ENCODE measurements around the gene PBX3.

The PBX3 gene

DNA sequence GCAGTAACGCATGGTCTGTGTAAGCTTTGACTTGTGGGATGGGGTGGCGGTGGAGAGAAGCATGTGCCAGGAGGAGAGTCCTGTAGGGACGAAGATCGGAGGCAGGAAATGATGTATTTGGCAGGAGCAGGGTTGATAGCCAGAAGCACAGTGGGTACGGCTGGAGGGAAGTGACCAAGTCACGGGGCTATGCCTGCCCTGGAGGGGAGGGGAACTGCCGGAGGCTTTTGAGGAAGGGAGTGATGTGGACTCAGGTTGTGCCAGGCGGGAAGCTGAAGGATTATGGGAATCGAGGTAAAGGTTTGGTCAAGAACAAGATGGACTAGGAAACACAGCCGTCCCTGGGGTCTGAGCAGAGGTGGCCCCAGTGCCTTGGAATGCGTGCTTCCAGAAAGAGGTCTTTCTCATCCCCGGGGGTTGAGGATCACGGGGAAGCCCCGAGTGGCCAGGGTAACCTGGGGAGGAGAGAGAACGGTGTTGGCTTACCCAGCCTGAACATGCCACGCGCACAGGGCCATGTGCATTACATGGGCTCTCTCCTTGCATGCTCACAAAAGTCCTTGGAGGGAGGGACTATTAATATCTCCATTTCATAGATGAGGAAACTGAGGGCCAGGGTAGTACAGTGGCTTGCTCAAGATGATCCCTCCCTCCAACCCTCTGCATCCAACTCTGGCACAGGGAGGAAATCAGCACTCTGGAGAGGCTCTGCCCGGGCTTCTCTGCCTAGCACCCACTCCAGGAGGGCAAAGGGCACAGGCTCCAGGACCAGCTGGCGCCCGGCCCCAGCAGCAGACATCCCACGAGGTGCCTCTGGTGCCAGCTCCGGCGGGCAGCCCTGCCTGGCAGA is 253.8 kb downstream of the PBX3 start:
- no peak for DNase-seq

DNA sequence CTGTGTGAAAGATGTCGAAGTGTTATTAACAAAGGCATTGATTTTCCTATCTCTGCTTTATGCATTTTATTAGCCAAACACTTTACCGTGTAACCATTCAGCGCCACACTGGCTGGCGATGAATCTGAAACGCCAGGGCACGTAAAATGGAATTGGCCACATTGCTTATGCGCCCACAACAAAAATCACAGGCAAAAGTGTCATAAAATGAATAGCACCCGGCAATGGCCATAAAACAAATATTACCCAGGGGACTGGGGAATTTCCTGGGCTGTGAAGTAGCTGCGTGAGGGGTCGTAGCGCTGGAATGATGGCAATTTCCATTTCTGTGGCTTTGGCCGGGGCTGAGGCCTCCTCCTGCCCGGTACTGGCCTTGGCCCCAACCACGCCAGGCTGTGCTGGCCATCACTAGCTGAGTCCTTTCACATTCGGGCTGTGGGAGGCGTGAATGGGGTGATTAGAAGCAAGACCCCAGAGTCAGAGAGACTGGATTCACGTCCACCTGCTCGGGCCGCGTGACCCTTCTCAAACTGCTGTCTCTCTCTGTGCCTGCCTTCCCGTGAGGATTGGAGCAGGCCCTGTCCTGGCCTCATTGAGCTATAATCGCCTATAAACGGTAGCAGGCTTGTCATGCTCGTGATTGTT is 254.5 kb downstream of the PBX3 start:
- DNase-seq, result no peak

DNA sequence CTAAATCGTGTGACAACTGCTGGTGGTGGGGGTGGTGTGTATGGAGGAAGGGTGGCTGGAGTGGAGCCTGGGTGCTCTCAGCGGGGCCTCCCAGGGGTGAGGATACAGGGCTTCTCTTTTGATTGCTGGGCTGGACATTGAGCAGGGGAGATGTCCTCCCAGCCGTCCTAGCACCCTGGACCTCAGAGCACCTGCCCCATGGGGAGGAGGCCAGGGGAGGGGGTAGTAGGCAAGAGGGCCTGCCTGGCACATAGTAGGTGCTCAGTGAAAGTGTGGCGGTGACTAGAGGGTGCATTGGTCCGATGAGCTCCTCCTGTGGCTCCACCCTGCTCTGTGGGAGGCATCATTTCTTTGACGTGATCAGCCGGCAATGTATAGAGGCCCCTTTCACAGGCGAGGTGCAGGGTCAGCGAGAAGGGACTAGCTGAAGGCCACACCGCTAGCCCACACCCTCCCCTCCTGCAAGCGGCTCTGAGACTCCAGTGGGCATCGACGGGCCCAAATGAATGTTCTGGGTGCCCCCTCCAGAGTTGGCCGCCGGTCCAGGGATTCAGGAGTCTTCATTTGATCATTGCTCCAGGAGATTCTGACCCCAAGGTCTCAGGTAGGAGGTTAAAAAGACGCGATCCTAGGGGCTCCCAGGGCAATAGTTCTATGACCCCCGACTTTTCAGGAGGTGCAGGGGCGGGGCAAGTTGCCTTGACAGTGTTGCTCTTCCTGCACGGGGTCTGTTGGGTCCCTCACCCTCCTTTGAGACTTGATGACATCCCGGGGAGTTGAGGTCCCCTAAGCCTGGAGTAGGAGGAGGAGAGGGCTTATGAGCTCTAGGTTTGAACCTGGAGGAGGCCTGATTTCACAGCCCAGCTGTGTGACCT is 255.5 kb downstream of the PBX3 start:
- DNase-seq, result no peak

DNA sequence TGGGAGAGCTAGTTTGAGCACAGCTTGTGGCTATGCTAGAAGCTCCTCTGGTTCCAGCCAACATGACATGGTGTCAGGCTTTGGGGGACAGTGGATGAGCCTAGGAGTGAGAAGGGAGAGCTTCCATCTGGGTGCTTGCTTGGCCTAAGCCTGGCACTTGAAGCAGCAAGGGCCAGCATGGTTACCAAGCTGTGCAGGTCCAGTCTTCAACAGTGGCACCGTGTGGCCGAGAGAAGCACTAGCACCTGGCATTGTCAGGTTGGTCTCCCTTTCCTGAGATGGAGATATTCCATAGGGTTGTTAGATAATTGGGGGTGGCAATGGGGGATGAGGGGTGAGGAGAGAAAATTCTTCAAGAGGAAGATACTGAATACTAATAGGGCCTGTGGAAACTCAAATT is 261.9 kb downstream of the PBX3 start:
- no peak for DNase-seq

DNA sequence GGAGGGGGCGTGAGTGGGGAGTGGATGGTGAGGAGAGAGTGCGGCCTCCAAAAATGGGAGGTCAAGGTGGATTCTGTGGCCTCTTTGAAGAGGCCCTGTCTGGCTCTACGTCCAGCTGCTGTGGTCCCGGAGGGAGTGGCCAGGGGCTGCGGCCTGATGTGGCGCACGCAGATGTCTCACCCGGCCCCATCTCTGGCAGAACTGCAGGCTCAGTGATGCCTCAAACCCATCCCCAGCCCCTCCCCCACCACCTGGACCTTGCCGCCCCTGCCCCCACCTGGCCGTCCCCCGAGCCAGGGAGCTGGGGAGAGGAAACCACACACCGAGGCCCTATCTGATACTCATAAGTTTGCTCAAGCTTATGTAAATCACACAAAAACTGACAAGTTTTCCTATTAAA is 267.6 kb downstream of the PBX3 start:
- DNase-seq, result no peak

DNA sequence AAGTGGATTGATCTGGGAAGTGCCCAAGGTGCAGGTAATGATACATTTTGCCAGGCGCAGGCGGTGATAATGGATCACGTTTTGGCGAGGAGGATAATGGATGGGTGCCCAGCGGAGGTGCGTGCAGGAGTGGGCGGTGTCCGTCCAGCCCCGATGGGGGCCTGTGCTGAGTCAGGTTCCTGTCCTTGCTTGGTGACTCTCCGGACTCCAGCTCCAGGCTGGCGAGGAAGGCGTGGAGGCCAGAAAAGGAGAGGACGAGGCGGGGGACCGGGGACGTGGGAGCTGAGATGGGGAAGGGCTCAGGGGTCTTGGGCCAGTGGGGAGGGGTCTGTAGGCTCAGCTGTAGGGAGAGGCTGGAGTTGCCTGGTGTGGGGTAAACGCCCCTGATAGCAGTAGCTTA is 268.3 kb downstream of the PBX3 start:
- no peak for DNase-seq

DNA sequence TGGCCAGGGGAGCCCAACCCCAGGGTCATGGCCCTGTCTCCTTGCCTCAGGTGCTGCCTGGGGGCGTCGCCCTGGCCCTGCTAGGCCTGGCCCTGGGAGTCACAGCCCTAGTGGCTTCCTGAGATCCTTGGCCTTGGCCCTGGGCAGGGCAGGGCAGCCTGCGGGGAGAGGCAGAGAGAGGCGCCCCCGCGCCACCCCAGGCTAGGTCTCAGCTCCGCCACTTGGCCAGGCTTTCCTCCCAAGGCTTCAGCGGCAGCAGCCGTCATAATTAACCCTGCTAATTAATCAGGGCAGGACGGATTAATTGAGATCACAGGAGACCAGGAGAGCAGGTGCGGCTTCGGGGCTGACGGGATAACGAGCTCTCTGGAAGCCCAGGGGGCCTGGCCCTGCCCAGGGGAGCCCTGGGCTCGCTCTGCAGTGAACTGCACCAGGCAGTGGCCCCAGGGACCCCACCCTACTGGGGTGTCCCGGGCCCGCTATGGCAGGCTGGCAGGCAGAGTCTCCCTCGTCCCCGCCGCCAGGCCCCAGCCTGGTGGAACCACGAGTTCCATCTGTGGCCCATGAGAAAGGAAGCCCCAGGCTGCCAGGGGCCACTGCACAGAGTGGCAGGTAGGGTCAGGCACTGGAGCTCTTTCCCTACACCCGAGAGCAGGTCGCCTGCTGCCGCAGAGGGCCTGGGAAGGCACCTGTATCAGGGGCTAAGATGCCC is 269.6 kb downstream of the PBX3 start:
- no peak for DNase-seq

Measured in islet precursor cell (in vitro differentiated cells).